H1 (cell line): ENCODE measurements around the gene TRPM1. TPM values are rescaled to one million over a fixed set of nuclear protein-coding genes. Genes with fewer than 3 reads are reported as not detected.

ENCODE experiments used
- CTCF ChIA-PET: fragments of 300-600 bp; sonication (Branson Sonifier 250); formaldehyde crosslinking; loops from one replicate; lab custom pipeline; 2021; ENCODE audit not compliant: partially characterized antibody; lab: Charles Lee
- POLR2A ChIA-PET: fragments of 300-600 bp; sonication (Branson Sonifier 250); formaldehyde crosslinking; loops from one replicate; lab custom pipeline; 2021; ENCODE audit warnings: inconsistent platforms; ENCODE audit not compliant: partially characterized antibody; lab: Charles Lee
- DNase-seq, 2 experiments: peaks; one replicate each; pipeline versions ENCODE4 v3.0.0 to v3.0.0-alpha.2; 2010 to 2022; ENCODE audit warnings: low spot score in 2 of 2, low read depth in 1 of 2, mixed read lengths in 1 of 2
- FAIRE-seq: peaks from 2 replicates; lab custom pipeline; 2011; peaks lifted over from hg19 to GRCh38; lab: Jason Lieb, UNC
- H2AFZ ChIP-seq: 2 replicates; pipeline ENCODE4 v1.8.1; 2012; ENCODE audit warnings: low read length, inconsistent platforms
- H2AK5ac ChIP-seq: 2 replicates; pipeline ENCODE4 v1.6.1; 2013; ENCODE audit warnings: low read depth, low read length
- H2BK120ac ChIP-seq: replicated peaks from 2 replicates; pipeline ENCODE3; 2013; ENCODE audit warnings: low read depth, low read length, inconsistent platforms
- H2BK12ac ChIP-seq: 2 replicates; pipeline ENCODE4 v1.6.1; 2013; ENCODE audit warnings: low read depth, low read length
- H2BK15ac ChIP-seq: 2 replicates; pipeline ENCODE4 v1.6.1; 2013; ENCODE audit warnings: low read length
- H2BK20ac ChIP-seq: 2 replicates; pipeline ENCODE4 v1.6.1; 2013; ENCODE audit warnings: low read length
- H2BK5ac ChIP-seq: 2 replicates; pipeline ENCODE4 v1.6.1; 2013; ENCODE audit warnings: low read depth, low read length
- H3K14ac ChIP-seq: 2 replicates; pipeline ENCODE4 v1.6.1; 2013; ENCODE audit warnings: inconsistent platforms; ENCODE audit not compliant: insufficient read length
- H3K18ac ChIP-seq: 2 replicates; pipeline ENCODE4 v1.6.1; 2013; ENCODE audit warnings: low read length; ENCODE audit errors: extremely low read depth
- H3K23ac ChIP-seq: 2 replicates; pipeline ENCODE4 v1.6.1; 2013; ENCODE audit warnings: inconsistent platforms; ENCODE audit not compliant: insufficient read length
- H3K23me2 ChIP-seq: 2 replicates; pipeline ENCODE4 v1.6.1; 2013; ENCODE audit warnings: low read depth, low read length
- H3K27ac ChIP-seq: 2 replicates; pipeline ENCODE4 v1.6.1; 2011; ENCODE audit warnings: low read depth, low read length, inconsistent platforms
- H3K27me3 ChIP-seq, 4 experiments: replicated peaks in 1 of 4; 1 replicate in 1 of 4; 2 replicates in 3 of 4; pipeline versions ENCODE4 v1.6.1 to v1.8.1; 2011 to 2013; ENCODE audit warnings: low read length in 3 of 4, mild to moderate bottlenecking in 3 of 4, inconsistent platforms in 2 of 4, mixed read lengths in 2 of 4, moderate library complexity in 1 of 4; ENCODE audit not compliant: control insufficient read depth in 3 of 4, insufficient read depth in 3 of 4; ENCODE audit errors: extremely low read depth in 1 of 4
- H3K36me3 ChIP-seq, 4 experiments: 2 replicates each; pipeline versions ENCODE4 v1.6.1 to v1.8.1; 2011 to 2013; ENCODE audit warnings: mild to moderate bottlenecking in 4 of 4, low read length in 3 of 4, moderate library complexity in 2 of 4, control low read depth in 1 of 4, inconsistent platforms in 1 of 4; ENCODE audit not compliant: insufficient read depth in 4 of 4, control insufficient read depth in 2 of 4
- H3K4ac ChIP-seq: replicated peaks from 2 replicates; pipeline ENCODE3; 2013; ENCODE audit warnings: low read length, low read depth, mixed read lengths, inconsistent platforms; ENCODE audit not compliant: insufficient read length
- H3K4me1 ChIP-seq, 4 experiments: replicated peaks in 1 of 4; 1 replicate in 1 of 4; 2 replicates in 3 of 4; pipeline versions ENCODE4 v1.6.1 to v1.8.1; 2011 to 2013; ENCODE audit warnings: low read length in 3 of 4, inconsistent platforms in 2 of 4, mixed read lengths in 1 of 4; ENCODE audit not compliant: insufficient read depth in 4 of 4, control insufficient read depth in 3 of 4
- H3K4me2 ChIP-seq, 2 experiments: 2 replicates each; pipeline versions ENCODE4 v1.6.1 to v1.8.1; 2011 to 2013; ENCODE audit warnings: low read depth in 2 of 2, low read length in 2 of 2, control low read depth in 1 of 2, inconsistent platforms in 1 of 2, mild to moderate bottlenecking in 1 of 2; ENCODE audit not compliant: insufficient read depth in 1 of 2
- H3K4me3 ChIP-seq, 4 experiments: fragments of 200-600, 300-600 bp in 1 of 4; sonication (generic), shearing (Covaris generic), sonication (Bioruptor Twin) in 1 of 4; 2 replicates each; pipeline versions ENCODE4 v1.5.1 to v1.8.1; 2011 to 2016; ENCODE audit warnings: low read length in 4 of 4, low read depth in 3 of 4, control low read depth in 2 of 4, inconsistent platforms in 2 of 4, mild to moderate bottlenecking in 2 of 4, mixed read lengths in 1 of 4, moderate library complexity in 1 of 4; ENCODE audit not compliant: insufficient read depth in 2 of 4; ENCODE audit errors: extremely low read depth in 1 of 4
- H3K56ac ChIP-seq: replicated peaks from 2 replicates; pipeline ENCODE3; 2013; ENCODE audit warnings: low read depth, mild to moderate bottlenecking, mixed read lengths, low read length, inconsistent platforms; ENCODE audit not compliant: insufficient read length
- H3K79me1 ChIP-seq: 2 replicates; pipeline ENCODE4 v1.6.1; 2013; ENCODE audit warnings: low read depth, low read length, control low read depth
- H3K79me2 ChIP-seq, 2 experiments: 2 replicates each; pipeline versions ENCODE4 v1.6.1 to v1.8.1; 2012 to 2013; ENCODE audit warnings: low read length in 2 of 2, mild to moderate bottlenecking in 2 of 2, inconsistent platforms in 1 of 2; ENCODE audit not compliant: insufficient read depth in 2 of 2, control insufficient read depth in 1 of 2
- H3K9ac ChIP-seq, 4 experiments: replicated peaks in 1 of 4; 1 replicate in 1 of 4; 2 replicates in 3 of 4; pipeline versions ENCODE4 v1.6.1 to v1.8.1; 2011 to 2013; ENCODE audit warnings: low read depth in 3 of 4, low read length in 3 of 4, control low read depth in 2 of 4, mild to moderate bottlenecking in 2 of 4, moderate library complexity in 2 of 4, inconsistent platforms in 1 of 4; ENCODE audit errors: extremely low read depth in 1 of 4
- H3K9me3 ChIP-seq, 2 experiments: 2 replicates each; pipeline versions ENCODE4 v1.6.1 to v1.8.1; 2012 to 2013; ENCODE audit warnings: mild to moderate bottlenecking in 2 of 2, moderate library complexity in 2 of 2, control low read depth in 1 of 2, inconsistent platforms in 1 of 2, low read depth in 1 of 2, low read length in 1 of 2, mixed read lengths in 1 of 2; ENCODE audit not compliant: insufficient read depth in 2 of 2
- H4K20me1 ChIP-seq, 2 experiments: replicated peaks in 1 of 2; 2 replicates each; pipeline versions ENCODE3 to v1.8.1; 2011 to 2013; ENCODE audit warnings: inconsistent platforms in 2 of 2, low read length in 2 of 2, mild to moderate bottlenecking in 1 of 2; ENCODE audit not compliant: insufficient read depth in 2 of 2, control insufficient read depth in 1 of 2
- H4K5ac ChIP-seq: 2 replicates; pipeline ENCODE4 v1.6.1; 2013; ENCODE audit warnings: low read length, low read depth, mixed read lengths, inconsistent platforms; ENCODE audit not compliant: insufficient read length
- H4K8ac ChIP-seq: 2 replicates; pipeline ENCODE4 v1.8.0; 2013; ENCODE audit warnings: mild to moderate bottlenecking, moderate library complexity, low read length, inconsistent platforms; ENCODE audit not compliant: insufficient read depth; ENCODE audit errors: extremely low read depth
- H4K91ac ChIP-seq: replicated peaks from 2 replicates; pipeline ENCODE3; 2013; ENCODE audit warnings: low read length, mixed read lengths, inconsistent platforms; ENCODE audit not compliant: insufficient read length
- BACH1 ChIP-seq: IDR thresholded peaks from 2 replicates; pipeline ENCODE4 v1.6.1; 2012; ENCODE audit warnings: low read length, improper control_type of control experiment
- CBX8 ChIP-seq: fragments of 300-800, 300-1000 bp; sonication (generic); IDR thresholded peaks from 2 replicates; pipeline ENCODE4 v1.7.1; 2016; ENCODE audit warnings: low read depth, low read length, borderline replicate concordance
- JUN ChIP-seq: IDR thresholded peaks from 2 replicates; pipeline ENCODE4 v1.6.1; 2011; ENCODE audit warnings: low read depth, mild to moderate bottlenecking, improper control_type of control experiment, low read length
- SUZ12 ChIP-seq: fragments of 200-600 bp; sonication (generic); IDR thresholded peaks from 2 replicates; pipeline ENCODE4 v1.6.1; 2012; ENCODE audit warnings: mild to moderate bottlenecking, inconsistent platforms, low read length, moderate library complexity, mixed read lengths
- TCF12 ChIP-seq: IDR thresholded peaks from 2 replicates; pipeline ENCODE4 v1.6.1; 2011; ENCODE audit warnings: low read depth, mild to moderate bottlenecking, low read length
- WGBS, 2 experiments: shearing (Covaris generic) in 1 of 2; methylation state at CpG; one replicate each; pipeline versions ENCODE4 v1.1.6 to v1.1.7; 2013 to 2015; ENCODE audit warnings: low lambda C conversion rate in 2 of 2, mixed read lengths in 2 of 2, inconsistent platforms in 1 of 2, low coverage in 1 of 2, missing lambda C conversion rate in 1 of 2; ENCODE audit not compliant: insufficient replicate concordance in 2 of 2, insufficient coverage in 1 of 2, insufficient read length in 1 of 2; ENCODE audit errors: extremely low coverage in 1 of 2, missing lambda C conversion rate in 1 of 2; 5-methylcytosine and 5-hydroxymethylcytosine counted together
- polyA plus RNA-seq, 7 experiments: library from polyadenylated mRNA; depleted of rRNA in 3 of 7; stranded (reverse) in 5 of 7; unstranded in 2 of 7; fragments of >200 nt in 5 of 7; fragments of 200-250 nt in 2 of 7; gene quantifications; 1 replicate in 5 of 7; 2 replicates in 1 of 7; 4 replicates in 1 of 7; pipeline versions ENCODE4 v1.2.1 to v1.2.3, GENCODE V29; 2011 to 2013; ENCODE audit warnings: missing spikeins in 2 of 7, mixed read lengths in 2 of 7
- total RNA-seq: library from RNA; stranded (reverse); fragmentation: NEBNext Ultra II Directional; extraction: Animal tissue kit (Norgen Biotek cat#: 25700); gene quantifications from 2 replicates; pipeline ENCODE4 v1.2.1, GENCODE V29; 2021

The TRPM1 gene
- total and polyA plus RNA-seq, 2 of the 8 experiments (the other 6 are each of a cell fraction or from before 2014, with no cell fraction given): 0.05 TPM; not detected in 1

- H3K18ac ChIP-seq: no peak overlapping the region
- TF ChIP-seq SUZ12 (no peak), BACH1 (no peak), CBX8 (no peak), TCF12 (no peak), JUN (no peak)
These were observed 128.1 kb downstream of the TRPM1 start for GRCh38 chr15:30973379-30973778.

More at GRCh38 chr15:30973379-30973778, 128.1 kb downstream of the TRPM1 start:
- H3K14ac ChIP-seq: no peak overlapping the region
- no peaks in the 10 kb centered on the region for H3K23me2 ChIP-seq
- no peak overlapping the region for H3K4me2 ChIP-seq
- CTCF ChIA-PET: interaction anchor here (0.7 to 1.6 kb wide), 4 partner anchors 9 to 188 kb away, joined by 3 to 6 read pairs (median 3); no protein-coding TSS in a partner anchor
- H4K91ac ChIP-seq: no peak overlapping the region
- WGBS, 2 experiments: 93% methylated on average over 4 of the region's 4 CpGs; no CpG with 5 or more reads in 1 of the 2 experiments
- H3K27me3 ChIP-seq: no peaks in the 10 kb centered on the region
- H2BK12ac ChIP-seq: no peak overlapping the region
- POLR2A ChIA-PET: no interaction called here
- H3K4me3 ChIP-seq: no peak overlapping the region
- H3K9ac ChIP-seq: no peak overlapping the region
- H2BK120ac ChIP-seq: no peak overlapping the region
- no peak overlapping the region for H2BK5ac ChIP-seq
- no peak overlapping the region for H2AK5ac ChIP-seq
- FAIRE-seq: no peak
- H3K79me2 ChIP-seq: no peaks in the 10 kb centered on the region
- peaks cover 0 to 4% (median 0%) of the 10 kb centered on the region in 4 experiments; a peak in 4 of 8 replicates for H3K36me3 ChIP-seq
- H2BK20ac ChIP-seq: no peak overlapping the region
- H2AFZ ChIP-seq: no peak overlapping the region
- no peak overlapping the region for H3K56ac ChIP-seq
- no peaks in the 10 kb centered on the region for H3K9me3 ChIP-seq
- H4K20me1 ChIP-seq: peaks cover 0 to 2% of the 10 kb centered on the region in 2 experiments
- no peak overlapping the region for H4K5ac ChIP-seq
- no peak overlapping the region for H3K23ac ChIP-seq
- no peak overlapping the region for H3K4ac ChIP-seq
- H3K79me1 ChIP-seq: no peaks in the 10 kb centered on the region
- H2BK15ac ChIP-seq: no peak overlapping the region
- H3K4me1 ChIP-seq: no peaks in the 10 kb centered on the region
- no peak overlapping the region for H3K27ac ChIP-seq
- DNase-seq: no peak
- no peak overlapping the region for H4K8ac ChIP-seq
